GM21447 (cell line): ENCODE measurements around the gene SYT12.

Source experiments
- ATAC-seq: cut with Tn5 transposase; IDR thresholded peaks from one replicate; pipeline ENCODE4 v1.9.1; 2021; ENCODE audit not compliant: unreplicated experiment

SYT12 gene

GRCh38 chr11:67098799-67099429 lies 76.0 kb downstream of the SYT12 start:
- ATAC-seq: no peak

- ATAC-seq: peak; percentile 69
Measured at GRCh38 chr11:67099831-67100324, 76.9 kb downstream of the SYT12 start.
